SK-N-SH (cell line): Measurements from ENCODE around the gene BTNL8. TPM values are rescaled to one million over a fixed set of nuclear protein-coding genes. Genes with fewer than 3 reads are reported as not detected.

ENCODE experiments used
- CTCF ChIA-PET: fragments of 300-600, 350-600 bp; formaldehyde crosslinking; extraction: SDS; loops from one replicate; lab custom pipeline; 2021; lab: Yijun Ruan, JAX
- POLR2A ChIA-PET: fragments of 350-600 bp; sonication (Branson Sonifier 250); formaldehyde crosslinking; extraction: SDS; loops from one replicate; lab custom pipeline; 2020; ENCODE audit warnings: antibody characterized with exemption, inconsistent platforms; lab: Yijun Ruan, JAX
- DNase-seq: peaks from one replicate; pipeline ENCODE4 v3.0.0; 2012
- H2AFZ ChIP-seq: fragments of 200-600 bp; sonication (generic); 2 replicates; pipeline ENCODE4 v1.8.1; 2016; ENCODE audit warnings: antibody characterized with exemption, mild to moderate bottlenecking, low read depth
- H3F3A ChIP-seq: fragments of 200-600 bp; sonication (generic); replicated peaks from 2 replicates; pipeline ENCODE3; 2016; ENCODE audit warnings: antibody characterized with exemption, mild to moderate bottlenecking; ENCODE audit not compliant: insufficient read depth
- H3K27ac ChIP-seq, 2 experiments: fragments of 200-500 bp in 1 of 2; fragments of 200-600 bp in 1 of 2; sonication (Bioruptor generic) in 1 of 2; sonication (generic), shearing (Covaris generic) in 1 of 2; 2 replicates each; pipeline versions ENCODE4 v1.5.1 to v1.6.1; 2014 to 2016; ENCODE audit warnings: low read depth in 2 of 2, inconsistent platforms in 1 of 2, low read length in 1 of 2, mild to moderate bottlenecking in 1 of 2, mixed read lengths in 1 of 2
- H3K27me3 ChIP-seq: fragments of 200-600 bp; sonication (generic), shearing (Covaris generic); 2 replicates; pipeline ENCODE4 v1.6.1; 2016; ENCODE audit warnings: mixed run types; ENCODE audit not compliant: insufficient read depth
- H3K36me3 ChIP-seq, 2 experiments: fragments of 200-500 bp in 1 of 2; fragments of 200-600 bp in 1 of 2; sonication (Bioruptor generic) in 1 of 2; sonication (generic) in 1 of 2; replicated peaks in 1 of 2; 2 replicates each; pipeline versions ENCODE3 to v1.5.1; 2014 to 2016; ENCODE audit warnings: low read length in 1 of 2, mild to moderate bottlenecking in 1 of 2; ENCODE audit not compliant: insufficient read depth in 2 of 2, control insufficient read depth in 1 of 2
- H3K4me1 ChIP-seq, 2 experiments: fragments of 200-500 bp in 1 of 2; fragments of 200-600 bp in 1 of 2; sonication (Bioruptor generic) in 1 of 2; sonication (generic), shearing (Covaris generic) in 1 of 2; 2 replicates each; pipeline versions ENCODE4 v1.5.1 to v1.6.1; 2014 to 2016; ENCODE audit warnings: low read depth in 1 of 2, low read length in 1 of 2, mixed run types in 1 of 2; ENCODE audit not compliant: insufficient read depth in 2 of 2, control insufficient read depth in 1 of 2
- H3K4me2 ChIP-seq: fragments of 200-600 bp; sonication (generic), shearing (Covaris generic); 2 replicates; pipeline ENCODE4 v1.6.1; 2017; ENCODE audit warnings: mixed run types
- H3K4me3 ChIP-seq, 2 experiments: fragments of 200-500 bp in 1 of 2; fragments of 200-600 bp in 1 of 2; sonication (Bioruptor generic) in 1 of 2; sonication (generic), shearing (Covaris generic) in 1 of 2; 2 replicates each; pipeline versions ENCODE4 v1.5.1 to v1.8.1; 2014 to 2016; ENCODE audit warnings: low read depth in 2 of 2, inconsistent platforms in 1 of 2, low read length in 1 of 2, mild to moderate bottlenecking in 1 of 2, mixed read lengths in 1 of 2, moderate library complexity in 1 of 2
- H3K79me2 ChIP-seq: fragments of 200-600 bp; sonication (generic); 2 replicates; pipeline ENCODE4 v1.8.1; 2017; ENCODE audit warnings: mild to moderate bottlenecking; ENCODE audit not compliant: insufficient read depth
- H3K9ac ChIP-seq: fragments of 200-600 bp; sonication (generic); 2 replicates; pipeline ENCODE4 v1.6.1; 2017; ENCODE audit warnings: mixed run types
- H3K9me2 ChIP-seq: fragments of 200-600 bp; sonication (generic); 2 replicates; pipeline ENCODE4 v1.6.1; 2017; ENCODE audit warnings: mixed run types
- H3K9me3 ChIP-seq: fragments of 200-600 bp; sonication (generic); 2 replicates; pipeline ENCODE4 v1.6.1; 2017; ENCODE audit warnings: mixed run types, mild to moderate bottlenecking, moderate library complexity
- H4K20me1 ChIP-seq: fragments of 200-600 bp; sonication (generic); 2 replicates; pipeline ENCODE4 v1.6.1; 2017; ENCODE audit warnings: mild to moderate bottlenecking, mixed run types; ENCODE audit not compliant: insufficient read depth
- CHD2 ChIP-seq: fragments of 150-350 bp; IDR thresholded peaks from 2 replicates; pipeline ENCODE4 v1.6.1; 2018; ENCODE audit warnings: low read length; ENCODE audit not compliant: partially characterized antibody
- CTCF ChIP-seq: fragments of 200-600 bp; sonication (generic); IDR thresholded peaks from 2 replicates; pipeline ENCODE4 v1.6.1; 2017; ENCODE audit warnings: antibody characterized with exemption, mild to moderate bottlenecking, moderate library complexity
- FOSL2 ChIP-seq: IDR thresholded peaks from 2 replicates; pipeline ENCODE4 v1.4.0; 2012; ENCODE audit warnings: low read depth, mild to moderate bottlenecking, moderate library complexity, borderline replicate concordance
- GABPA ChIP-seq: IDR thresholded peaks from 2 replicates; pipeline ENCODE4 v1.4.0; 2012; ENCODE audit warnings: low read depth, mild to moderate bottlenecking
- GATA2 ChIP-seq: sonication (generic); formaldehyde crosslinking; IDR thresholded peaks from 2 replicates; pipeline ENCODE4 v1.5.0; 2020; ENCODE audit warnings: mild to moderate bottlenecking, missing genetic modification reagents
- IRF3 ChIP-seq: fragments of 150-350 bp; IDR thresholded peaks from 2 replicates; pipeline ENCODE4 v1.6.1; 2016; ENCODE audit warnings: mild to moderate bottlenecking, low read depth, low read length
- MAX ChIP-seq: IDR thresholded peaks from 2 replicates; pipeline ENCODE4 v1.4.0; 2012; ENCODE audit warnings: low read depth
- MEF2A ChIP-seq: IDR thresholded peaks from 2 replicates; pipeline ENCODE4 v1.4.0; 2012; ENCODE audit warnings: low read depth, borderline replicate concordance
- MXI1 ChIP-seq: IDR thresholded peaks from 2 replicates; pipeline ENCODE4 v1.6.1; 2012; ENCODE audit warnings: mild to moderate bottlenecking, low read depth, low read length, improper control_type of control experiment
- NFIC ChIP-seq: IDR thresholded peaks from 2 replicates; pipeline ENCODE4 v1.4.0; 2012; ENCODE audit warnings: borderline replicate concordance
- PBX3 ChIP-seq: IDR thresholded peaks from 2 replicates; pipeline ENCODE4; 2012
- RAD21 ChIP-seq: IDR thresholded peaks from 2 replicates; pipeline ENCODE4 v1.6.1; 2012; ENCODE audit warnings: mild to moderate bottlenecking, low read length
- RCOR1 ChIP-seq: fragments of 150-350 bp; IDR thresholded peaks from 2 replicates; pipeline ENCODE4 v1.6.1; 2017; ENCODE audit warnings: antibody characterized with exemption, low read length
- RXRA ChIP-seq: IDR thresholded peaks from 2 replicates; pipeline ENCODE4 v1.4.0; 2012; ENCODE audit warnings: low read depth, mild to moderate bottlenecking, borderline replicate concordance
- TAF1 ChIP-seq: IDR thresholded peaks from 2 replicates; pipeline ENCODE4 v1.6.1; 2012; ENCODE audit warnings: low read depth, mild to moderate bottlenecking, low read length, moderate library complexity, borderline replicate concordance
- YY1 ChIP-seq: IDR thresholded peaks from 2 replicates; pipeline ENCODE4 v1.4.0; 2012; ENCODE audit warnings: low read depth, mild to moderate bottlenecking
- ZBTB33 ChIP-seq: IDR thresholded peaks from 2 replicates; pipeline ENCODE4 v1.4.0; 2012; ENCODE audit warnings: low read depth, borderline replicate concordance
- WGBS: methylation state at CpG from one replicate; pipeline ENCODE4 v1.1.6; 2017; ENCODE audit warnings: low lambda C conversion rate; 5-methylcytosine and 5-hydroxymethylcytosine counted together
- polyA plus RNA-seq, 3 experiments: library from polyadenylated mRNA; depleted of rRNA; stranded (reverse); fragments of >200 nt; gene quantifications; 2 replicates each; pipeline ENCODE4 v1.2.3, GENCODE V29; 2012

BTNL8 gene
- polyA plus RNA-seq, 1 of the 3 experiments (the other 2 are of a cell fraction): not detected

- Histone ChIP-seq H3K4me1 (no peaks in the 10 kb centered on the region), H3K27ac (no peak overlapping the region), H3K4me2 (no peak overlapping the region), H3K36me3 (no peaks in the 10 kb centered on the region), H3K4me3 (no peak overlapping the region), H3F3A (no peaks in the 10 kb centered on the region), H4K20me1 (no peaks in the 10 kb centered on the region), H3K9me3 (no peaks in the 10 kb centered on the region), H3K9ac (no peak overlapping the region), H3K9me2 (no peaks in the 10 kb centered on the region), H3K79me2 (no peaks in the 10 kb centered on the region), H2AFZ (no peak overlapping the region), H3K27me3 (no peaks in the 10 kb centered on the region)
- CTCF ChIA-PET: no interaction called here
- no peak for DNase-seq
- POLR2A ChIA-PET: no interaction called here
- WGBS: 6% methylated on average over 2 of the region's 2 CpGs
- TF ChIP-seq CTCF (no peak), RCOR1 (no peak), GABPA (no peak), GATA2 (CRISPR knock-in tag) (no peak), RAD21 (no peak), IRF3 (no peak), PBX3 (no peak), MXI1 (no peak), CHD2 (no peak), NFIC (no peak), TAF1 (no peak), ZBTB33 (no peak), MAX (no peak), YY1 (no peak), MEF2A (no peak), RXRA (no peak), FOSL2 (no peak)
Observed at GRCh38 chr5:180988016-180988415, 89.1 kb downstream of the BTNL8 start.
